Measurements from ENCODE around the gene MYL4.
"Not testable (repeated sequence)": the region's sequence is repeated elsewhere in the genome, so short reads cannot be mapped to it uniquely, and the experiment has no call there.

The MYL4 gene

DNA sequence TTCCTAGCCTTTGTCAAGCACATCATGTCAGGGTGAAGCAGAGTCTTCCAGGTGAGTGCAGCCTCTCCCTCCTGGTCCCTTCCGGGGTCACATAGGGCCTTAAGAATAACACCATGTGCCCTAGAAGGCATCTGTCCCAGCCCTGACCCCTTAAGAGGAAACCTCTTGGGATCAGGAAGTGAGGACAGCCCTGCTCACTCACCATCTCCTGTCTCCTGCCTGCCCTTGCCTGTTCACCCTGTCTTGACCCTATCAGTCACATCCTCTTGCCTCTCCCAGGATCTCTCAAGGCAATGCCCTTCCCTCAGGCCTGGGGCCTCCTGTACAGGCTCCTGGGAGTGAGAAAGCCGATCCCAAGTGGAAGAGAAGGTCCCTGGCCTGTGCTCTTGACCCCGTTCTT is 13.9 kb downstream of the MYL4 start:
- DNase-seq = no peak

DNA sequence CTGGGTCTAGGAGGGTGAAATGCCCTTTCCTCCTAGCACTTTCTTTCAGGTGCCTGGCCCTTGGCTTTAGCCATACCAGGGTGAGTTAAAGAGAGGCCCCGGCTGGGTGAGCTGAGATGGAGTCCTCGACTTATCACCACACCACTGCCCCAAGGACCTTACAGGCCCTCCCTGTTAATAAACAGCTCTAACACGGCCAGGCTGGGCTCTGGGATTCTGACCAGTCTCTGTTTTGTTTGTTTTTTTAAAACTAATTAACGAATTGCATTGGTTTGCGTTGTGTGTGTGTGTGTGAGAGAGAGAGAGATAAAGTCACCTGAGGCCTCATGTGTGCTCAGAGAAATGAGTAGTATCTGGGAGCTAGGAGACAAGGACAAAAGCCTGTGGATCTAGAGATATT is 14.3 kb downstream of the MYL4 start:
- no peak for DNase-seq

GRCh38 chr17:47224077-47224476 is 14.9 kb downstream of the MYL4 start:
- not testable (repeated sequence) for DNase-seq

DNA sequence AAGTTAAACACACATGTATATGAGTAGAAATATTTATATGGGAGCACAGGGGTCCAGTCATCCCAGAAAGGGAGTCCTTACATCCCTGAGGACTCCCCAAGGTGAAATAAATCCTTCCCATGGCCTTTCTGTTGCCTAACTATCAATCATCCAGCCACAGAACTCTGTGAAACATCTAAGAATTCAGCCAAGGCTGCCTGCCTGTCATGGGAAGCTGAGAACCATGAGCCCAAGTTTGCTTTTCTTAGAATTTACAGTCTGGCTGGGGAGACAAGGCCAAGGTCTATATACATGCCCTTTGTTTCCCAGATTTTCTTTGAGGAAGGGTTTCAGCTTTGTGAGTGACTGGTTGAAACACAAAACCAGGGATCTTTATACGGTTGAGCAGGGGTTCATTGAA is 15.8 kb downstream of the MYL4 start:
- DNase-seq = no peak

GRCh38 chr17:47225436-47225858 is 16.3 kb downstream of the MYL4 start:
- DNase-seq = no peak

DNA sequence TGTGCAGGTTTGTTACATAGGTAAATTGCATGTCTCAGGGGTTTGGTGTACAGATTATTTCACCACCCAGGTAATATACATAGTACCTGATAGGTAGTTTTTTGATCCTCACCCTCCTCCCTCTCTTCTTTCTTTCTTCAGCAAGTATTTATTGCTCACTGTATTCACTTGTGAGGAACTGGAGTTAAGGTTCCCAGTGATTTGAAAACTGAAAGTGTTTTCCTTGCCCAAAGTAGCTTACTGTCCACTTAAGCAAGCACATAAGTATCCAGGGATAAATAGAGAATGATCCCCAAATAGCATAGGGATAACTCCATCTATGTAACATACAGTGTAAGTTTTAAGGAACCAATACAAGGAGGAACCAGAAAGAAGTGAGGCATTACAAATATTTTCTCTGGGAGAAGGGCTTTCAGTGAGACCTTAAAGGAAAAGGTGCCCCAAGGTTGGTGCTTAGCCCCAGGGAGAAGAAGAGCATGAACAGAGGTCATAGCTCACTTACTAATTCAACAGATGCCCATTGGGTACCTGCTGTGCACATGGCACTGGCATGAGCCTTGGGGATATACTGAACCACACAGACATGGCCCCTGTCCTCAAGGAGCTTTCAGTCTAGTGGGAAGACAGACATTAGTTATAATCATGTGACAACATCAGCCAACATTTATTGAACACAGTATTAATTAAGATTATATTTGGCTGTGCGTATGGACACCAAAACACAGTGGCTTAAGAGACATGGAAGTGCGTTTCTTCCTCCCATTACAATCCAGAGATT is 17.0 kb downstream of the MYL4 start:
- DNase-seq = no peak

GRCh38 chr17:47227862-47228261 is 18.7 kb downstream of the MYL4 start:
- no peak for DNase-seq

- DNase-seq = peak; percentile 69
Measured at GRCh38 chr17:47229535-47230443, 20.6 kb downstream of the MYL4 start.

- no peak for DNase-seq
Measured at GRCh38 chr17:47230864-47231263, 21.7 kb downstream of the MYL4 start.

GRCh38 chr17:47231334-47231733 is 22.2 kb downstream of the MYL4 start:
- no peak for DNase-seq

DNA sequence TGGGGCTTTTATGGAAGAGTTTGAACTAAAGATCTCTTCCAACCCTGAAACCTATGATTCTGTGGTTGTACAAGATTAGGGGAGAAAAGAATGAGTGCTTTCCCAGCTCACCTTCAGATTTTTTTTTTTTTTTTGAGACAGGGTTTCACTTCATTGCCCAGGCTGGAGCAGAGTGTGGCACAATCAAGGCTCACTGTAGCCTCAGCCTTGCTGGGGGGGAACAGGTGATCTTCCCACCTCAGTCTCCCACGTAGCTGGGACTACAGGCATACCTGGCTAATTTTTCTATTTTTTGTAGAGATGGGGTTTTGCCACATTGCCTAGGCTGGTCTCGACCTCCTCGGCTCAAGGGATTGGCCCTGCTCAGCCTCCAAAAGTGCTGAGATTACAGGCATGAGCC is 22.7 kb downstream of the MYL4 start:
- no peak for DNase-seq

DNA sequence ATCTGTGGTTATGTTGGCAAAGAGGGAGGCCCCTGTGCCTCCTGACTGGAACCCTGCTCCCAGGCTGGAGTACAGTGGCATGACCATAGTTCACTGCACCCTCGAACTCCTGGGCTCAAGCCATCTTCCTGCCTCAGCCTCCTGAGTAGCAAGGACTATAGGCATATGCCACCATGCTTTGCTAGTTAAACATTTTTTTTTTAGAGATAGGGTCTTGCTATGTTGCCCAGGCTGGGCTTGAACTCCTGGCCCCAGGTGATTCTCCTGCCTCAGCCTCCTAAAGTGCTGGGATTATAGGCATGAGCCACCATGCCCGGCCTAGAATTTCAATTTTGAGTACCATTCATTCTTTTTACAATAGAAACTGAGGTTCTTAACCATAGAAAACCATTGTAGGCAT is 23.3 kb downstream of the MYL4 start:
- DNase-seq = no peak

GRCh38 chr17:47235506-47235905 is 26.4 kb downstream of the MYL4 start:
- DNase-seq = no peak

GRCh38 chr17:47235923-47236322 is 26.8 kb downstream of the MYL4 start:
- no peak for DNase-seq

DNA sequence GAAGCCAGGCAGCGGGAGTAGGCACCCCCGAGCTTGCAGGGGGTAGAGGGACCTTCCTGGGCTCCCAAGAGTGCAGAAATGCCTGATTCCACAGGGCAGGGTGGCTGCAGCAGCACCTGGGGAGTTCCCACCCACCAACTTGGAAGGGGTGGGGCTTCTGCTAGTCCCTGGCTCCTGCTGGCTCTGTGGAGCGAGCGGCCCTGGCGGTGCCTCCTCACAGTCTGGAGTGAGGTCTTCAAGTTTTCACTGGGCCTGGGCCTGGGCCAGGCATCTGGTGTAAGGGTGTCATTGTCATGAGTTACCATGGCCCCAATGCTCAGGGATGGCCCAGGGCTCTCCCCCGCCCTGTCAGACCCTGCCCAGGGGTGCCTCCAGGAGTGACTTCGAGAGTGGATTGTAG is 28.7 kb downstream of the MYL4 start:
- DNase-seq = no peak

GRCh38 chr17:47238321-47239010 is 29.3 kb downstream of the MYL4 start:
- no peak for DNase-seq

GRCh38 chr17:47239619-47239966 is 30.4 kb downstream of the MYL4 start:
- no peak for DNase-seq

DNA sequence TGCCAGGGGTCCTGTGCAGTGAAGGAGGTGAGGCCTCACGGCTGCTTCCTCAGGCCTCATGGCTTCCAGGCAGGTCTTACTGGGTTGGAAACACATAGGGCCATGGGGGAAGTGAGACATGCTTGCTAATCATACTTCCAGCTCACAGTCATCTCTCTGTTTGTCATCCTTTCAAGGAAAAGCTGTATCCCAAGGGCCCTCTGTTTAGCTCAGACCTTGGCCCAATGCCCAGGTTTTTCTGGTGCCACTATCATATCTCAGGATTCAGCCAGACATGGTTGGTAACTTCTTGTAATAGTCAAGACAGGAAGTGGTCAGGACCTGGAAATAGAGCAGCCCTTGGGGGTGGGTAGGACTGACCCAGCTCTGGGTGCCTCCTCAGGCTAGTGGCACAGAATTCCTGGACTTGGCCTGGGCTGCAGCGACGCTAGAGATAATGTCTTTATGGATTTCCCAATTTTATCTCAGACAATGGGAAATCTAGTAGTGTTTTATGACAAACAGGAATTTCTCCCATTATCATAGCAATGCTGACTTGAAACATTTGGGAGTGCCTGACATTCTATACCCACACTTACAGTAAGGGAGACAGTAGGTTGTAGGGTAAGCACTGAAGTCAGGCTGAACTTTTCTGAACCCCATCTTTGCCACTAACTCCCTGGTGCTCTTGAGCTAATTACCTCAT is 31.0 kb downstream of the MYL4 start:
- DNase-seq = no peak

GRCh38 chr17:47240806-47241205 is 31.7 kb downstream of the MYL4 start:
- DNase-seq = no peak

- DNase-seq = no peak
Measured at GRCh38 chr17:47242648-47243047, 33.5 kb downstream of the MYL4 start.

DNA sequence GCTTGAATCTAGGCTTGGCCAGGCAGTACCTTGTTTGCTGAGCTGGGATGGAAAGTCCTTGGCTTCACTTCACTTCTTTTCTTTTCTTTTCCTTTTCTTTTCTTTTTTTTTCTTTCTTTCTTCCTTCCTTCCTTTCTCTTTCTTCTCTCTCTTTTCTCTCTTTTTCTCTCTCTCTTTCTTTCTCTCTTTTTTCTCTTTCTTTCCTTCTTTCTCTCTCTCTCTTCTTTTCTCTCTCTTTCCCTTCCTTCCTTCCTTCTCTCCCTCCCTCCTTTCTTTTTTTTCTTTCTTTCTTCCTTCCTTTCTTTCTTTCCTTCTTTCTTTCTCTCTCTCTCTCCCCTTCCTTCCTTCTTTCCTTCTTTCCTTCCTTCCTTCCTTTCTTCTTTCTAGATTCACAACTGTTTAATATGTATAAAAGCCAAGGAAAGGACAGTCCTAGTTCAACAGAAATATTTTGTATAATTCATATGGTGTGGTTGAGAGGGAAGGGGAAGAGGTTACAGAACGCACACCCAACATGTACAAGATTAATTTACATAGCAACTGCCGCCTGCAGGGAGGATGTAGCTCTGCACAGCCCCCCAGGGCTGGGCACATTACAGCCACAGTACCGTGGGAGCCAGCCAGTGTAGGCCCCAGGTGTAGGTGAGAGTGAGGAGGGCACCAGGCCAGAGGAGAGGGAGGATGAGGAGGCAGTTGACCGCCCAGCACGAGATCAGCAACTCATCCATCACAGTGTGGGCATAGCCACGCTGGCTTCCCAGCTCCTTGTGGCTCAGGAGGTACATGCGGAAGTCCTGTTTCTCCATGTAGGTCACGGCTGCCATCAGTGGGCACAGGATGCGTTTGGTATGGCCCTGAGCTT is 34.8 kb downstream of the MYL4 start:
- DNase-seq = no peak

DNA sequence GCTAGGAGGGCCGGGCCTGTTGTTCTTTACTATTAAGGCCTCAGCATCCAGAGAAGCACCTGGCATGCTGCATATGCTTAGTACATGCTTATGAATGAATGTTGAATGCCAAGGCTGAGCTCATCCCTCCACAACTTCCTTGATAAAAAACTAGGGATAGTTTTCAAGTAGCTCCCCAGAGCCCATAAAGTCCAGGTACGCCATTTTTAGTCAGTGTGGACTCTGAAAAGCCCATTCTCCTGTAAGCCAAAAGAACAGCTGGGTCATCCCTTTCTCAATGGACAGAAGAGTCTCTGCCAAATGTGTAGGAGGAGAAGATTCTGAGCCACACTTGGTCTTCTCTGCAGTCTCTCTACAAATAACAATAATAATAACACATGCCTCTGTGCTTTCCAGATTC is 35.5 kb downstream of the MYL4 start:
- DNase-seq = no peak

All from NCI-H1694 treated with DMSO at 0.1 percent for 48 hours (cell line).